Activated T-cell treated with anti-CD3 and anti-CD28 coated beads for 48 hours (primary cell): ENCODE results near the gene SLC2A9.
"Not testable (repeated sequence)": the region's sequence is repeated elsewhere in the genome, so short reads cannot be mapped to it uniquely, and the experiment has no call there.

ENCODE experiments used
- DNase-seq: peaks from one replicate; pipeline ENCODE4 v3.0.0-alpha.2; 2020; ENCODE audit warnings: low read depth

SLC2A9 gene

DNA sequence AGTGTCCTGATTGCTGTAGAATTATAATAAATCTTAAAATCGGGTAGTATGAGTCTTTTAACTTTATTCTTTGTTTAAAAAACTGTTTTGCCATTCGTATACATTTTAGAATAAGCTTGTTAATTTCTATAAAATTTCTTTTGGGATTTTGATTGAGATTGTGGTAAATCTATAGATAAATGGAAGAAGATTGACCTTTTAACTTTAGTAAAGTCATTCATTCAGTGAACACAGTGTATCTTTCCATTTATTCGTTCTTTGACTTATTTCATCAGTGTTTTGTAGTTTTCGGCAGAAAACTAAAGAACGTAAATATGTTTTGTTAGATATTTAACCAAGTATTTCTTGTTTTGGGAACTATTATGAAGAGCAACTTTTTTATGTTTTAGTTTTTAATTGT lies 201.0 kb downstream of the SLC2A9 start:
- no peak for DNase-seq

DNA sequence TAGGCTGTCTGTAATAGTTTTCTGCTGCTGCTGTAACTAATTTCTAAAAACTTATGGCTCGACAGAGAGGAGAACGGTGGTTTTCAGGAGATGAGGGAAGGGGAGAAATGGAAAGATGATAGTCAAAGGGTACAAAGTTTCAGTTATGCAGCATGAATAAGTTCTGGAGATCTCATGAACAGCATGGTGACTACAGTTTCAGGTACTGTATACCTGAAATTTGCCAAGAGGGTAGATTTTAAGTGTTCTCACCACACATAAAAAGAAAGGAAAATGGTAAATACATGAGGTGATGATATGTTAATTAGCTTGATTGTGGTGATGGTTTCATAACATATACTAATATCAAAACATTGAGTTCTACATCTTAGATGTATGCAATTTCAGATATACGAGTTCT lies 205.0 kb downstream of the SLC2A9 start:
- no peak for DNase-seq

DNA sequence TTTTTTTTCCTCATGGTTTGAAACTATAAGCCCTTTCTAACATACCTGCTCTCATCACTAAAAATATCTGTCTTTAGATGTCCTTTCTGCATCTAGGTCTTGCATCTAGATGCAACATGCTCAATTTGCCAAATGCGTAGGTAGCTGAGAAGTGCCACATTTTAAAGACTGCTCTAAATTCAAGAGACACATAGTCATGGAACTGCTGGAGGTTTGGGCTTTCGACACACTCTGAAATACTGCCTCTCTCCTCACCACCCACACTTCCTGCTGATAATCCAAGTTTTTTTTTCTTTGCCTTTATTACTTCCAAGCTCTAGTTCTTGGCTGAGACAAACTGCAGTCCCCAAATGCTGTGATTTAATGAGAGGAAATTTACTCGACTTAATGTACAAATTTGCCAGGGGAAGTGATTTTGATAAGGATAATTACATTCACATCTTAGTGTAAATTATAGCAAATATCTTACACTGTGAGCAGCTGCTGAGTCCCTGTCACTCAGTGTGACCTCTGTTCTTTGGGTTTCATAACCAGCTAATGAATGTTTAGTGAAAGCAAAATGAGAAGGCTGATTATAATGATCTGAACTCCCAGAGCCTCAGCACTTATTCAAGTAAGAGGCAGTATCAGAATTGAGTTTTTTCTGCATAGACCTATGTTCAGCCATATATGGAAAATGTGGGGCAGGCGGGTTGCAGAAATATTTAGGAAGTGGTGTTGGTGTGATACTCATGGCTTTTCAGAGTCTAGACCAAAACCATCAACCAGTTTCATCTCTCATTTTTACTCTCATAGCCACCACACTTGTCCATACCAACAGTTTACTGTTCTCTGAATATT lies 208.6 kb downstream of the SLC2A9 start:
- no peak for DNase-seq

DNA sequence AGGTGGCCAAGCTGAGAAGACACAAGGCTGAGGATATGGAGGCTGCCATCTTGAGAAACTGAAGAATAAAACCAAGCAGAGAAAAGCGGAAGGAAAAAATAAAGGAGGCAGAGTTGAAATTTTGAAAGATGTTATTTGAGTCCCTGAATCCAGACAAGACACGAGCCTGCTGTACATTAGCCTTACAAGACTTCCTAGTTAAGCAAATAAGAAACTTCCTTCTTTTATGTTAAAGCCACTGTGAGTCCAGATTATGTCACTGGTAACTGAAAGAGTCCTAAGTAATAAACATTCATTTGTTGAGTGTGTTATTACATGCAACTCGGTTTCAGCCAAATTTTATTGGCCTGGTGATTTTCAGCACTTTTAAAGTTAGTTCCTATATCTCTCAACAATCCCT lies 209.5 kb downstream of the SLC2A9 start:
- no peak for DNase-seq

DNA sequence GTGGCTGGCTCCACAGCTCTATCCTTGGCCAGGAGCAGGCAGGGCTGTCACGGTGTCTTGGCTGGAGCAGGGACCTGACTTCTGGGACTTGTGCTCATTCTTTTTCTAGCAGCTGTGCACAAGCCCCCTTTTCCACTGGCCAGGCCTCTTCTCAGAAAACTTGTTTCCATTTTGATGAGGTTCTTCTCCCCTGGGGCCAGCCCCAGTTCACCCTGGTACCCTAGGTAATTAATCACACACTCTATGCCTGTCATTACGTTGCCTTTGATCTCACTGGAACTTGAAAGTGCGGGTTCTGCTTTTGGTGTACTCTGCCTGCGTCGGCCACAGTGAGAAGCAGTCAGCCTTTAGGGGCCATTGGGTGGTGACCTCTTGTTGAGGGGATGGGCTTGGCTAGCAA lies 213.2 kb downstream of the SLC2A9 start:
- no peak for DNase-seq

DNA sequence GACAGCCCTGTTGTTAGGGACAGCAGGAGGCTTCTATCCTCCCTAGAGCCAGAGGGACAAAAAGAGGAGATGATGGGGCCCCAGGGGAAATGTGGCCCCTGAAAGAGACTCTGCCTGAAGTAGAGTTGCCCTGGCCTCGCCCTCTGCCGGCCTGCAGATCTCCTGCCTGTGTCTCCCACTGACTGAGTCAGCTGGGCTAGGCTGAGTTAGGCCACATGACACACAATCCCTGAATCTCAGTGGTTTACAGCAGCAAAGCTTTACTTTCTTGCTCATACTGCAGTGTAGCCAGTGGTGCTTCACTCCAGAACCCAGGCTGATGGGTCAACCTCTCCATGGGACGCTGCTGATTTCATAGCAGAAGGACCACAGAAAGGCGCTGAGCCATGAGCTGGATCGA lies 216.4 kb downstream of the SLC2A9 start:
- DNase-seq: no peak

DNA sequence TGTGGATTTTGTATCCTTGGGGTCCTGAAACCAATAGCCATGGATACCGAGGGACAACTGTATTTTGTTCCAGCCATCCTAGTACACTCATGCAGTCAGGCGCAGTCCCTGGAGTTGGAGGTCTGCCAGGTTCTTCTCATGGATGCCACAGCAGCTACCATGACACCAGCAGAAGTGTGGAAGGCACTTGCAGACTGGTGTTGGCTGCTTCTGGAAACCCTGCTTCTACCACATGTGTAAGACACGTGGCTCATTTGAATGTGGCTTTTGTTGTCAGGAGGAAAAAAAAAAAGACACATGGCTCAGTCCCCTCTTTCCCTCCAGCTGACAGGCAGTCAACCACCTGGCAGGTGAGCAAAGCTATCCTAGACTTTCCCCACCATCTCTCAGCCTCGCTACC lies 220.4 kb downstream of the SLC2A9 start:
- no peak for DNase-seq

DNA sequence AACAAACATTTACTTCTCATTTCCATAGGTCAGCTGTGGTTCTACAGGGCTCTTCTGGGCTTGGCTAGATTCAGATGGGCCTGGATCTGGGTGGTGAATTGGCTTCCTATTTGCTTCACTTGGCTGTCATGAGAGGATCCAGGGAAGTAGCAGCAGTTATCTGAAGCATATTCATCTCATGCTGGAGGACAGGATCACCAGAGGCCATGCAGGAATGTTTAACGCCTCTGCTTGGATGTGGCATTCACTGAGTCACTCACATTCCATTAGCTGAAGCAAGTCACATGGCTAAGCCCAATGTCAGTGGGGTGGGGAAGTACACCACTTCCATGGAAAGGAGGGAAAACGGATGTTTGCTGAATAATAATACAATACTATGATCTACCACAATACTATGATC lies 224.7 kb downstream of the SLC2A9 start:
- DNase-seq: not testable (repeated sequence)

DNA sequence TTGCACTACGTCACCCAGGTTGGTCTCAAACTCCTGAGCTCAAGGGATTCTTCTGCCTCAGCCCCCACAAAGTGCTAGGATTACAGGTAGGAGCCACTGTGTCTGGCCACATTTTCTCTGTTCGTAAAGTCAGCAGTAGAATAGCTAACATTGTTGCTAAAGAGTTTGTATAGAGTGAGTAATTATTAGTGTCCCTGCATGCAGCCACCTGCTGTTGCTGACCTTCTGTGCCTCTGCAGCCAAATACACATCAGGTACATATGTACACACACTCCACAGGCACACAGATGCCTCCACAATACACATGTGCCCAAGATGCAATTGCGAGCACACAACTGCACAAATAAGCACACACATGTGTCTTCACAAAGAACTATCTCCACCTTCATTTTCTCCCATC lies 228.9 kb downstream of the SLC2A9 start:
- no peak for DNase-seq

DNA sequence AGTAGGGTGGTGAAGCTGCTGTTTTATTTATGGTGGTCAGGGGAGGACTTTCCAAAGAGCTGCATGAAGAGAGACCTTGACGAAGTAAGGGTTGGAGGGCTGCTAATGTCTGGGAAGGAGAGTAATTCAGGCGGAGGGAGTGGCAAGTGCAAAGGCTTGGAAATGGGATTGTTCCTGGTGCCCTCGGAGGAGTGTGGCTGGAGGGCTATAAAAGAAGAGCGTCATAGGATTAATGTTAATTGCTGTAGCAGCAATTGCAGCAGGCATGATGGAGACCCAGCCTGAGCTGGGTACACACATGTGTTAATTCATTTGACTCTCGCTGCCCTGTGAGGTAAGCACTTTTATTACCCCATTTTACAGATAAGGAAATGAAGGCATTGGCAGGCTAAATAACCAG lies 235.4 kb downstream of the SLC2A9 start:
- DNase-seq: not testable (repeated sequence)

DNA sequence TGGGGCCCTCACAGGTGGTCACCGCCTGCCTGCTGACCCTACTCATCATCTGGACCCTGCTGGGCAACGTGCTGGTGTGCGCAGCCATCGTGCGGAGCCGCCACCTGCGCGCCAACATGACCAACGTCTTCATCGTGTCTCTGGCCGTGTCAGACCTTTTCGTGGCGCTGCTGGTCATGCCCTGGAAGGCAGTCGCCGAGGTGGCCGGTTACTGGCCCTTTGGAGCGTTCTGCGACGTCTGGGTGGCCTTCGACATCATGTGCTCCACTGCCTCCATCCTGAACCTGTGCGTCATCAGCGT lies 239.2 kb downstream of the SLC2A9 start:
- no peak for DNase-seq

DNA sequence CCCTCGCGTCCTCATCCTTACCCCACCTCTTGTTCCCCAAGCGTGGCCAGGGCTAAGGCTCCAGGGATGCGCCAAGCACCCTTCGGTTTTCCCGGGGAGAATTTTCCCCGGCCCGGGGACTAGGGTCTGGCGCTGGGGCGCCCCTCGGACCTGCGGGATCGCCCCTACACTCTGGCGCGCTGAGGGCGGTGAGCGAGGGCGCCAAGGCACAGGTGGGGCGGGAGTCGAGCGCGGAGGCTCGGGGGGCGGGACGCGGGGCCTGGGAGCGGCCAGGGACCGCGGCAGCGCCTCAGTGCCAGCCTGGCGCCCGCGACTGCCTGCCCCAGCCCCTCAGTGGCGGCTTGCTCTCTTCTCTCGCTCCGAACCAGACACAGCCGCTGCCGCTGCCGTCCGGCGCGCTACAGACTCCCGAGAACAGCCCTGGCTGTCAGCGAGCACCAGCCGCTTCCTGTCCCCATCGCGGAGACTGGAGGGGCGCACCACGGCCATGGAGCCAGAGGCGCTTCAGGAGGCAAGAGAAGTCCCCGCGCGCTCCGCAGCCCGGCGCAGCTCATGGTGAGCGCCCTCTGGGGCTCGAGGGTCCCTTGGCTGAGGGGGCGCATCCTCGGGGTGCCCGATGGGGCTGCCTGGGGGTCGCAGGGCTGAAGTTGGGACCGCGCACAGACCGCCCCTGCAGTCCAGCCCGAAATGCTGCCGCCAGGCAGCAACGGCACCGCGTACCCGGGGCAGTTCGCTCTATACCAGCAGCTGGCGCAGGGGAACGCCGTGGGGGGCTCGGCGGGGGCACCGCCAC lies 239.8 kb downstream of the SLC2A9 start, which contains the start of gene DRD5:
TSS of gene DRD5 (plus strand) at position 292 of the 793 bp plus-strand sequence. CDS start at position 688, 396 bp downstream.
- DNase-seq: no peak
